Ovary (tissue), 9 donors: ENCODE measurements around the gene ANKRD44. TPM values are rescaled to one million over a fixed set of nuclear protein-coding genes. Genes with fewer than 3 reads are reported as not detected.

Source experiments
- DNase-seq, 5 donors: peaks; one replicate each; pipeline ENCODE4 v3.0.0-alpha.2; 2019 to 2020
- H3K27ac ChIP-seq, 2 donors: fragments of 200-600 bp; one replicate each; pipeline versions ENCODE4 v1.5.1 to v1.8.0; 2019 to 2022
- H3K27me3 ChIP-seq: fragments of 200-600 bp; one replicate; pipeline ENCODE4 v1.8.0; 2022
- H3K36me3 ChIP-seq: fragments of 200-600 bp; sonication (generic); one replicate; pipeline ENCODE4 v1.5.1; 2019
- H3K4me1 ChIP-seq: one replicate; pipeline ENCODE4 v1.8.1; 2013; ENCODE audit warnings: mild to moderate bottlenecking, moderate library complexity; ENCODE audit not compliant: insufficient read depth
- H3K4me3 ChIP-seq: fragments of 200-600 bp; sonication (generic); one replicate; pipeline ENCODE4 v1.5.1; 2017
- H3K9me3 ChIP-seq, 2 donors: fragments of 200-600 bp in 1 of 2; sonication (generic) in 1 of 2; one replicate each; pipeline versions ENCODE4 v1.5.1 to v1.8.1; 2013 to 2019; ENCODE audit warnings: mild to moderate bottlenecking in 1 of 2, moderate library complexity in 1 of 2
- CTCF ChIP-seq, 3 donors: fragments of 450-650 bp in 2 of 3; fragments of 200-600 bp in 1 of 3; IDR thresholded peaks; one replicate each; pipeline versions ENCODE4 v1.5.1 to v1.8.0; 2016 to 2022; ENCODE audit warnings: antibody characterized with exemption in 3 of 3, mild to moderate bottlenecking in 1 of 3
- EP300 ChIP-seq: sonication (generic); formaldehyde crosslinking; IDR thresholded peaks from one replicate; pipeline ENCODE4 v1.6.1; 2017; ENCODE audit warnings: antibody characterized with exemption
- POLR2A ChIP-seq: fragments of 450-650 bp; IDR thresholded peaks from one replicate; pipeline ENCODE4 v1.6.1; 2017; ENCODE audit warnings: antibody characterized with exemption, mild to moderate bottlenecking, moderate library complexity
- WGBS, 3 donors: extraction: QIAGEN DNeasy Blood & Tissue Kit in 1 of 3; methylation state at CpG; one replicate each; pipeline versions ENCODE4 v1.1.5 to v1.1.7; 2013 to 2017; 5-methylcytosine and 5-hydroxymethylcytosine counted together
- intact Hi-C, 4 donors: fragments of 100-400 bp; cut with DNase I; formaldehyde crosslinking; loops; one replicate each; pipeline versions ENCODE4 v1.11.0 to v1.15.1; 2022 to 2023
- polyA plus RNA-seq, 2 donors: library from polyadenylated mRNA; stranded (reverse); fragments of 200-250 nt in 1 of 2; fragments of 350-450 nt in 1 of 2; fragmentation: Illumina TruSeq in 1 of 2; extraction: RNeasy Lipid Tissue Mini Kit (QIAGEN cat#74804) in 1 of 2; gene quantifications; one replicate each; pipeline ENCODE4 v1.2.3, GENCODE V29; 2013 to 2014
- total RNA-seq, 7 donors: library from RNA; depleted of rRNA in 2 of 7; stranded (reverse); fragments of >200 nt in 2 of 7; fragmentation: NEBNext Ultra II Directional in 3 of 7; extraction: Animal tissue kit (Norgen Biotek cat#: 25700) in 3 of 7; gene quantifications; one replicate each; pipeline versions ENCODE4 v1.1.0 to v1.2.4, GENCODE V29; 2016 to 2023
- donor health status: DM: no; HTN: no; CAD: no; lungs with moderate emphysema.
- donor health status: DM: no; HTN: no; CAD: no.
- donor health status: Bipolar disorder and iron deficiency.
- donor health status: DM: yes; HTN: yes; CAD: no.
- donor health status: DM: no; HTN: no; CAD: no.
- donor health status: DM: yes; HTN: yes; CAD: no.

ANKRD44 gene
- total and polyA plus RNA-seq, 9 donors = 2.6 to 60.0 (median 11.1) TPM

- H3K27me3 ChIP-seq = no peaks in the 10 kb centered on the region
- TF ChIP-seq POLR2A (no peak), CTCF (IDR thresholded peaks at IDR 0.05) (no peak), EP300 (no peak)
- intact Hi-C loops = no loop called here
- 52 to 65% (median 60%) methylated on average over 13 of the region's 13 CpGs for WGBS, 3 donors
- no peak overlapping the region for H3K27ac ChIP-seq
- no peaks in the 10 kb centered on the region for H3K9me3 ChIP-seq
- no peak overlapping the region for H3K4me3 ChIP-seq
- DNase-seq = no peak
- H3K36me3 ChIP-seq = no peaks in the 10 kb centered on the region
- H3K4me1 ChIP-seq = no peaks in the 10 kb centered on the region
Observed at GRCh38 chr2:197280015-197280702, 30.4 kb downstream of the ANKRD44 start.

GRCh38 chr2:197278799-197279763, 31.5 kb downstream of the ANKRD44 start:
- TF ChIP-seq CTCF (IDR thresholded peaks at IDR 0.05) (no peak), EP300 (no peak), POLR2A (no peak)
- no peaks in the 10 kb centered on the region for H3K9me3 ChIP-seq
- H3K27ac ChIP-seq = no peak overlapping the region
- 73 to 75% (median 75%) methylated on average over 12 of the region's 12 CpGs for WGBS, 3 donors
- no peaks in the 10 kb centered on the region for H3K36me3 ChIP-seq
- intact Hi-C loops = no loop called here
- H3K4me3 ChIP-seq = no peak overlapping the region
- H3K4me1 ChIP-seq = peaks cover 3% of the 10 kb centered on the region
- no peaks in the 10 kb centered on the region for H3K27me3 ChIP-seq
- DNase-seq = no peak

- 74 to 89% (median 82%) methylated on average over 5 of the region's 5 CpGs for WGBS, 3 donors
- peaks cover 5% of the 10 kb centered on the region for H3K4me1 ChIP-seq
- TF ChIP-seq CTCF (IDR thresholded peaks at IDR 0.05) (no peak), EP300 (no peak), POLR2A (no peak)
- DNase-seq = no peak
- intact Hi-C loops = no loop called here
- H3K36me3 ChIP-seq = no peaks in the 10 kb centered on the region
- H3K4me3 ChIP-seq = no peak overlapping the region
- no peak overlapping the region for H3K27ac ChIP-seq
- H3K9me3 ChIP-seq = no peaks in the 10 kb centered on the region
- H3K27me3 ChIP-seq = no peaks in the 10 kb centered on the region
Observed at GRCh38 chr2:197277794-197278193, 32.8 kb downstream of the ANKRD44 start.

- intact Hi-C loops = no loop called here
- H3K27me3 ChIP-seq = no peaks in the 10 kb centered on the region
- TF ChIP-seq POLR2A (no peak), CTCF (IDR thresholded peaks at IDR 0.05) (no peak), EP300 (no peak)
- peaks cover 5% of the 10 kb centered on the region for H3K4me1 ChIP-seq
- no peak for DNase-seq
- no peak overlapping the region for H3K27ac ChIP-seq
- WGBS, 3 donors = 95 to 98% (median 96%) methylated on average over 2 of the region's 2 CpGs
- no peak overlapping the region for H3K4me3 ChIP-seq
- H3K36me3 ChIP-seq = no peaks in the 10 kb centered on the region
- H3K9me3 ChIP-seq = no peaks in the 10 kb centered on the region
Observed at GRCh38 chr2:197276156-197276555, 34.4 kb downstream of the ANKRD44 start.
